Measurements from ENCODE around the gene MTTP. TPM values are rescaled to one million over a fixed set of nuclear protein-coding genes. Genes with fewer than 3 reads are reported as not detected.

MTTP gene
- total and polyA plus RNA-seq, 10 donors: 0.07 to 0.97 (median 0.12) TPM; not detected in 3

DNA sequence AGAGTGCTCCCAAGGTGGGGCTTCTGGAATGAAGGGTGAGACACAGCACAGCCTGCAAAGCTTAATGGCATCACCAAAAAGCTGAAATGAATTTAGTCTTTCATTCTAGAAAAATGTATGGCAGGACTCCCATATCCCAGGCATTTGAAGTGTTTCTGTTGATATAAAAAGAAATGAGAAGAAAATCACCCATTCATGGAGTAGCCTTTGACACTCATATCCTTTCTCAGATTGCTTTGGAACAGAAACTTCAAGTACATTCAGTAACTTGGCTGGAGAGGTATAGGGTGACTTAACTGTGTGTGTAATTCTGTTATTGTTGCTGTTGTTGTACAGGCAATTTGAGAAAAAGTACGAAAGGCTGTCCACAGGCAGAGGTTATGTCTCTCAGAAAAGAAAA lies 47.7 kb downstream of the MTTP start:
- H3K4me1 ChIP-seq: no peaks in the 10 kb centered on the region
- H3K36me3 ChIP-seq: no peaks in the 10 kb centered on the region
- no peak overlapping the region for H3K27ac ChIP-seq
- no peak for DNase-seq
- intact Hi-C loops (cut with DNase I; ENCODE audit: low total_unique reads): no loop called here
- WGBS, 5 donors: 82 to 92% (median 88%) methylated on average over 1 of the region's 1 CpG
- H3K27me3 ChIP-seq (replicated peaks in 1 of 7): no peaks in the 10 kb centered on the region
- no peaks in the 10 kb centered on the region for H3K9me3 ChIP-seq
- TF ChIP-seq POLR2AphosphoS5 (IDR thresholded peaks at IDR 0.05): no peak
- no peak for TF ChIP-seq POLR2A (IDR thresholded peaks at IDR 0.05)
- TF ChIP-seq, protein P1, sequence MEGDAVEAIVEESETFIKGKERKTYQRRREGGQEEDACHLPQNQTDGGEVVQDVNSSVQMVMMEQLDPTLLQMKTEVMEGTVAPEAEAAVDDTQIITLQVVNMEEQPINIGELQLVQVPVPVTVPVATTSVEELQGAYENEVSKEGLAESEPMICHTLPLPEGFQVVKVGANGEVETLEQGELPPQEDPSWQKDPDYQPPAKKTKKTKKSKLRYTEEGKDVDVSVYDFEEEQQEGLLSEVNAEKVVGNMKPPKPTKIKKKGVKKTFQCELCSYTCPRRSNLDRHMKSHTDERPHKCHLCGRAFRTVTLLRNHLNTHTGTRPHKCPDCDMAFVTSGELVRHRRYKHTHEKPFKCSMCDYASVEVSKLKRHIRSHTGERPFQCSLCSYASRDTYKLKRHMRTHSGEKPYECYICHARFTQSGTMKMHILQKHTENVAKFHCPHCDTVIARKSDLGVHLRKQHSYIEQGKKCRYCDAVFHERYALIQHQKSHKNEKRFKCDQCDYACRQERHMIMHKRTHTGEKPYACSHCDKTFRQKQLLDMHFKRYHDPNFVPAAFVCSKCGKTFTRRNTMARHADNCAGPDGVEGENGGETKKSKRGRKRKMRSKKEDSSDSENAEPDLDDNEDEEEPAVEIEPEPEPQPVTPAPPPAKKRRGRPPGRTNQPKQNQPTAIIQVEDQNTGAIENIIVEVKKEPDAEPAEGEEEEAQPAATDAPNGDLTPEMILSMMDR (IDR thresholded peaks at IDR 0.05 in 8 of 11, conservative IDR thresholded peaks at IDR 0.05 in 3 of 11): no peak
- no peak overlapping the region for H3K4me3 ChIP-seq

DNA sequence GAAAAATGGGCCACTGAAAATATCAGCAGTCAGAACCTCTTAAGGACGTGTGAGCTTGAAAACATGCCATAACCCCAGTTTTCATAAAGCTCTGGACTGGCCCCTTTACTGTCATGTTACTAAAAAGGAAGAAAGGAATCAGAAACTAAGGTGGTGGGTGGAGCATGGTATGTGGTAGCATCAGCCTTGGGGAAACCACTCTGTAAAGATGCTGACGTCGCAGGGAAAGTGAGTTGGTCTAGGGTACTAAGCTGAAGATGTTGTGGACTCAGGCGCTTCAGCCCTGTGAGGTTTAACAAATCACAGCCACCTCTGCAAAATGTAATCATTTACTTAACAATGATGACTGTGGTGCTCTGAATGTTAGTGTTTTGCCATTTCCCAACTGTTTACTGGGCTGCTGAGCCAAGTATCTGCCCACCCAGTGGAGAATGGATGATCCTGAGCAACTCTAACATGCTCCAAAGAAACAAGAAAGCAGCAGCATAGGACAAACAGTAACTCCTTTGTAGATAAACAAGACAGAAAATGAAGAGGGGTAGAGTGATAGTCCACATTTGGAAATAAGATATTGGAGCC lies 49.6 kb downstream of the MTTP start:
- TF ChIP-seq POLR2A (IDR thresholded peaks at IDR 0.05) (no peak), POLR2AphosphoS5 (IDR thresholded peaks at IDR 0.05) (no peak)
- TF ChIP-seq, protein P1 (IDR thresholded peaks at IDR 0.05 in 8 of 11, conservative IDR thresholded peaks at IDR 0.05 in 3 of 11): no peak
- Histone ChIP-seq H3K9me3 (no peaks in the 10 kb centered on the region), H3K27me3 (replicated peaks in 1 of 7) (no peaks in the 10 kb centered on the region), H3K27ac (no peak overlapping the region), H3K4me1 (no peaks in the 10 kb centered on the region), H3K4me3 (no peak overlapping the region), H3K36me3 (no peaks in the 10 kb centered on the region)
- no peak for DNase-seq
- intact Hi-C loops (cut with DNase I; ENCODE audit: low total_unique reads): no loop called here
- WGBS, 5 donors: 72 to 78% (median 76%) methylated on average over 4 of the region's 4 CpGs

DNA sequence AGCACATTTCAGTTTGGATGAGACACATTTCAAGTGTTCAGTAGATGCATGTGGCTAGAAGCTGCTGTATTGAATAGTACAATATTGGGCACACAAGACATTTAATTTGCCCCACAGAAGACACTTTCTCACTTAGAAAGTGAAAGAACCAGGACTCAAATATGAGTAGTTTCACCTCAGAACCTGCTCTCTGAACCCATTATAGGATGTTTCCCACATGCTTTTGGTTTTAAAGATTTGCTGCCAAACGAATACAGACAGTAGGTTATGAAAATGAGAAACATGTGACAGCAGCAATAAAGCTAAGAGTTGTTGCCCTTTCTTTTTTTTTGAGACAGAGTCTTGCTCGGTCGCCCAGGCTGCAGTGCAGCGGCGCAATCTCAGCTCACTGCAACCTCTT lies 50.7 kb downstream of the MTTP start:
- intact Hi-C loops (cut with DNase I; ENCODE audit: low total_unique reads): no loop called here
- Histone ChIP-seq H3K9me3 (no peaks in the 10 kb centered on the region), H3K4me3 (no peak overlapping the region), H3K27ac (no peak overlapping the region), H3K27me3 (replicated peaks in 1 of 7) (no peaks in the 10 kb centered on the region), H3K36me3 (no peaks in the 10 kb centered on the region), H3K4me1 (no peaks in the 10 kb centered on the region)
- WGBS, 5 donors: 81 to 91% (median 84%) methylated on average over 5 of the region's 5 CpGs
- no peak for DNase-seq
- TF ChIP-seq, protein P1 (IDR thresholded peaks at IDR 0.05 in 8 of 11, conservative IDR thresholded peaks at IDR 0.05 in 3 of 11): no peak

DNA sequence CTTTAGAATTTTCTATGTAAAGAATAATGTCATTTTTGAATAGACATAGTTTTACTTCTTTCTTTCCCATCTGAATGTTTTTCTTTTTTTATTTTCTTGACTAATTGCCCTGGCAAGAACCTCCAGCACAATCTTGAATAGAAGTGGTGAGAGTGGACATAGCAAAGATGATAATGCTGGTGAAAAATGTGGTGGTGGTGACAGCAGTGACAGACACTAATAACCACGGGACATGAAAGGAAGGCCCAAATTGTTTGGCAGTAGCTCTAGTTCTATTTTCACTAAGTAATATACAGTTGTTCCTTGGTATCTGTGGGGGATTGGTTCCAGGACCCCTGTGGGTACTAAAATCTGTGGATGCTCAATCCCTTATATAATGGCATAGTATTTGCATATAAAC lies 53.4 kb downstream of the MTTP start:
- Histone ChIP-seq H3K27me3 (replicated peaks in 1 of 7) (no peaks in the 10 kb centered on the region), H3K4me1 (no peaks in the 10 kb centered on the region), H3K9me3 (no peaks in the 10 kb centered on the region), H3K27ac (no peak overlapping the region), H3K36me3 (no peaks in the 10 kb centered on the region), H3K4me3 (no peak overlapping the region)
- TF ChIP-seq, protein P1 (IDR thresholded peaks at IDR 0.05 in 8 of 11, conservative IDR thresholded peaks at IDR 0.05 in 3 of 11): no peak
- no peak for TF ChIP-seq POLR2AphosphoS5 (IDR thresholded peaks at IDR 0.05)
- no peak for TF ChIP-seq POLR2A (IDR thresholded peaks at IDR 0.05)
- WGBS, 5 donors: 74 to 93% (median 84%) methylated on average over 1 of the region's 1 CpG
- no peak for DNase-seq
- intact Hi-C loops (cut with DNase I; ENCODE audit: low total_unique reads): no loop called here

Measured in spleen (tissue), 11 donors.